Activated CD8-positive, alpha-beta memory T cell treated with anti-CD3 and anti-CD28 coated beads, Interleukin-2, amount 50 U/mL, for 24 hours (primary cell): ENCODE data around the gene NKX6-1.

Experiments used
- DNase-seq: peaks from one replicate; pipeline ENCODE4 v3.0.0-alpha.2; 2020; ENCODE audit errors: extremely low read depth

NKX6-1 gene

GRCh38 chr4:84477738-84478137 lies 21.4 kb downstream of the NKX6-1 start:
- no peak for DNase-seq

- DNase-seq = no peak
These were observed 25.0 kb downstream of the NKX6-1 start for GRCh38 chr4:84474107-84474506.

- DNase-seq = no peak
These were observed 26.9 kb downstream of the NKX6-1 start for GRCh38 chr4:84472154-84472553.

- no peak for DNase-seq
These were observed 28.8 kb downstream of the NKX6-1 start for GRCh38 chr4:84470204-84470785.

- DNase-seq = no peak
These were observed 31.5 kb downstream of the NKX6-1 start for GRCh38 chr4:84467601-84468000.

GRCh38 chr4:84459783-84460182 lies 39.3 kb downstream of the NKX6-1 start:
- DNase-seq = no peak

- no peak for DNase-seq
These were observed 42.9 kb downstream of the NKX6-1 start for GRCh38 chr4:84456157-84456556.

- DNase-seq = no peak
These were observed 43.4 kb downstream of the NKX6-1 start for GRCh38 chr4:84455697-84456096.

- DNase-seq = no peak
These were observed 47.5 kb downstream of the NKX6-1 start for GRCh38 chr4:84451546-84451945.

GRCh38 chr4:84443523-84443922 lies 55.6 kb downstream of the NKX6-1 start:
- no peak for DNase-seq

- no peak for DNase-seq
These were observed 56.3 kb downstream of the NKX6-1 start for GRCh38 chr4:84442778-84443177.
